Keratinocyte (primary cell): ENCODE data around the gene PEAR1.

ENCODE experiments used
- CTCF ChIP-seq, 3 experiments: IDR thresholded peaks in 1 of 3; conservative IDR thresholded peaks in 1 of 3; optimal IDR thresholded peaks in 1 of 3; 2 replicates in 2 of 3; 3 replicates in 1 of 3; pipeline versions ENCODE3 to v1.5.1; 2011; ENCODE audit warnings: low read length in 3 of 3, mild to moderate bottlenecking in 3 of 3, moderate library complexity in 2 of 3, control low read depth in 1 of 3, inconsistent platforms in 1 of 3; ENCODE audit not compliant: insufficient read depth in 2 of 3; ENCODE audit errors: extremely low read depth in 1 of 3
- EZH2 ChIP-seq: IDR thresholded peaks from one replicate; pipeline ENCODE4 v1.6.1; 2012; ENCODE audit warnings: inconsistent platforms, mild to moderate bottlenecking, low read length, moderate library complexity

DNA sequence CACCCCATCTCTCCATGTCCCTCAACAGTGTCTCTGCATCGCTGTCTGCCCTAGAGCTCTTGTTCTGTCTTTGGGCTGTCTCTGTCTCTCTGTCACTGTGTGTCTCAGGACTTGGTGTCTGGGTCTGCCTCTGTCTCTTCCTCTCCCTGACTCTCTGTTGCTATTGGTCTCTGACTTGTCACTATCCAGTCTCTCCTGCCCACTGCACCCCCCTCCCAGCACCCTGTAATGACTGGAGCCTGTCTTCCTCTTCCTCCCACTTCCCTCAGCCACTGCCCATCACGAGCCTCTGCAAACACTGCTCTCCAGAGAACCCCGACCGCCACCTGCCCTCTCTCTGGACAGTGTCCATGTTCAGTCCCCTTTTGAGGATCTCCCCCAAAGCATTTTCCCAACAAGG lies 12.1 kb downstream of the PEAR1 start:
- TF ChIP-seq CTCF (optimal IDR thresholded peaks at IDR 0.05 in 1 of 3, IDR thresholded peaks at IDR 0.05 in 1 of 3, conservative IDR thresholded peaks at IDR 0.05 in 1 of 3; ENCODE audit: extremely low read depth in 1 of 3, insufficient read depth in 2 of 3, low read length in 3 of 3) (no peak), EZH2 (no peak)
